ENCODE results near the gene PEX14.

GRCh38 chr1:10650556-10651388 lies 176.0 kb downstream of the PEX14 start:
- TF ChIP-seq BACH2 (CRISPR knock-in tag; IDR thresholded peaks at IDR 0.05; ENCODE audit: borderline replicate concordance) (no peak), PATZ1 (CRISPR knock-in tag; IDR thresholded peaks at IDR 0.05; ENCODE audit: borderline replicate concordance) (no peak), CREB5 (CRISPR knock-in tag; IDR thresholded peaks at IDR 0.05; ENCODE audit: low read depth) (no peak), ZNF565 (CRISPR knock-in tag; conservative IDR thresholded peaks at IDR 0.05; ENCODE audit: low read depth) (no peak), TSHZ2 (CRISPR knock-in tag; IDR thresholded peaks at IDR 0.05) (no peak), ESRRG (CRISPR knock-in tag; IDR thresholded peaks at IDR 0.05) (no peak), PPARA (CRISPR knock-in tag; IDR thresholded peaks at IDR 0.05; ENCODE audit: borderline replicate concordance) (no peak), SNAI2 (CRISPR knock-in tag; IDR thresholded peaks at IDR 0.05) (no peak), ZNF70 (CRISPR knock-in tag; IDR thresholded peaks at IDR 0.05) (no peak), CSDC2 (CRISPR knock-in tag; IDR thresholded peaks at IDR 0.05) (no peak), ARNTL (CRISPR knock-in tag; IDR thresholded peaks at IDR 0.05; ENCODE audit: borderline replicate concordance, low read depth) (no peak), GLIS3 (CRISPR knock-in tag; IDR thresholded peaks at IDR 0.05) (no peak)

Data from SK-N-SH treated with all-trans-retinoic acid at 6 μM for 48 hours (cell line).